CD4-positive, alpha-beta T cell treated with Interleukin-15 for 4 hours (primary cell): ENCODE measurements around the gene PTTG2.

Experiments used
- DNase-seq: peaks from one replicate; pipeline ENCODE4 v3.0.0-alpha.2; 2020; ENCODE audit warnings: low spot score

The PTTG2 gene

DNA sequence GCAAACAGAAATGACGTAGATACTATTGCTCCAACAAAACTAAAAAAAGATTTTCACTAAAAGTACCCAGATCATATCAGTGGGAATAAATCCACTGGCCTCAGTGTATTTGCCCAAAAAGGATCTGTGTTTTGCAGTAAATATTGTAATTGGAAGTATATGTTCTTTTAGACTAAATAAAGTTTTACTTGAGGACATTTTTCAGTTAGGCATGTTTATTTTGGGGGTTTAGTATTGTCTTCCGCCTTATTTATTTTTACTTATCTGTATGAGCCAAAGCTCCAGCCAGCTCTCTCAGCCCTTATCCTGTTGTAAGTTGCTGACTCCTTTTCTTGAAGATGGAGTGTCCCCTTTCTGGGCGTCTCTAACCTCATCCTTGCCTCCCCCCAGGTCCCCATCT lies 49.8 kb downstream of the PTTG2 start:
- no peak for DNase-seq
